SK-N-MC (cell line): ENCODE measurements around the gene EEIG1.

Experiments
- DNase-seq: peaks from one replicate; pipeline ENCODE4 v3.0.0-alpha.2; 2011; ENCODE audit warnings: low read depth, low spot score
- H3K27ac ChIP-seq: fragments of 200-600 bp; sonication (generic); 2 replicates; pipeline ENCODE4 v1.5.1; 2016; ENCODE audit warnings: mixed run types
- H3K36me3 ChIP-seq: fragments of 200-600 bp; sonication (generic); 2 replicates; pipeline ENCODE4 v1.6.1; 2017; ENCODE audit warnings: antibody characterized with exemption, low read length, mixed read lengths; ENCODE audit not compliant: insufficient read depth
- H3K4me3 ChIP-seq: fragments of 200-600 bp; sonication (generic); 2 replicates; pipeline ENCODE4 v1.5.1; 2016
- H3K9ac ChIP-seq: fragments of 200-600 bp; sonication (generic); 2 replicates; pipeline ENCODE4 v1.8.0; 2017; ENCODE audit warnings: mixed run types, mixed read lengths; ENCODE audit not compliant: insufficient read length
- H3K9me3 ChIP-seq: fragments of 200-600 bp; sonication (generic); 2 replicates; pipeline ENCODE4 v1.6.1; 2017; ENCODE audit warnings: low read depth, mild to moderate bottlenecking, antibody characterized with exemption, low read length, moderate library complexity, mixed read lengths
- EZH2 ChIP-seq: fragments of 200-600 bp; sonication (generic); IDR thresholded peaks from one replicate; pipeline ENCODE4 v1.6.1; 2017; ENCODE audit warnings: antibody characterized with exemption
- FOXP2 ChIP-seq: optimal IDR thresholded peaks from 2 replicates; pipeline ENCODE3; 2011; ENCODE audit warnings: mild to moderate bottlenecking, moderate library complexity; ENCODE audit not compliant: insufficient read depth; ENCODE audit errors: extremely low read length, control extremely low read depth
- POLR2AphosphoS5 ChIP-seq: IDR thresholded peaks from 2 replicates; pipeline ENCODE4 v1.6.1; 2012; ENCODE audit warnings: mild to moderate bottlenecking, low read depth, low read length, borderline replicate concordance

EEIG1 gene

GRCh38 chr9:127959398-127959797, 21.4 kb downstream of the EEIG1 start:
- Histone ChIP-seq H3K4me3 (no peak overlapping the region), H3K9ac (no peak overlapping the region), H3K9me3 (no peaks in the 10 kb centered on the region), H3K27ac (no peak overlapping the region), H3K36me3 (no peaks in the 10 kb centered on the region)
- no peak for DNase-seq
- TF ChIP-seq FOXP2 (no peak), POLR2AphosphoS5 (no peak), EZH2 (no peak)

- no peak for TF ChIP-seq EZH2
- no peak for TF ChIP-seq FOXP2
- no peak for TF ChIP-seq POLR2AphosphoS5
- H3K9me3 ChIP-seq: no peaks in the 10 kb centered on the region
These were observed 22.1 kb downstream of the EEIG1 start for GRCh38 chr9:127958728-127959127.

GRCh38 chr9:127955294-127956015, 25.3 kb downstream of the EEIG1 start:
- H3K9me3 ChIP-seq: no peaks in the 10 kb centered on the region

More at GRCh38 chr9:127958728-127959127, 22.1 kb downstream of the EEIG1 start:
- no peaks in the 10 kb centered on the region for H3K36me3 ChIP-seq
- H3K4me3 ChIP-seq: no peak overlapping the region
- no peak for DNase-seq
- no peak overlapping the region for H3K27ac ChIP-seq
- no peak overlapping the region for H3K9ac ChIP-seq

GRCh38 chr9:127954831-127955293, 25.9 kb downstream of the EEIG1 start:
- TF ChIP-seq EZH2: no peak
- TF ChIP-seq FOXP2: no peak
- no peak for TF ChIP-seq POLR2AphosphoS5
- DNase-seq: no peak
- no peak overlapping the region for H3K9ac ChIP-seq
- no peak overlapping the region for H3K4me3 ChIP-seq
- no peaks in the 10 kb centered on the region; the same call in 1 of the 2 replicates for H3K36me3 ChIP-seq
- no peak overlapping the region for H3K27ac ChIP-seq
- no peaks in the 10 kb centered on the region for H3K9me3 ChIP-seq

More at GRCh38 chr9:127955294-127956015, 25.3 kb downstream of the EEIG1 start:
- DNase-seq: no peak
- Histone ChIP-seq H3K27ac (no peak overlapping the region), H3K4me3 (no peak overlapping the region), H3K36me3 (no peaks in the 10 kb centered on the region), H3K9ac (no peak overlapping the region)
- TF ChIP-seq FOXP2 (no peak), POLR2AphosphoS5 (no peak), EZH2 (no peak)

GRCh38 chr9:127953768-127954505, 26.9 kb downstream of the EEIG1 start:
- Histone ChIP-seq H3K9ac (no peak overlapping the region), H3K4me3 (no peak overlapping the region), H3K9me3 (no peaks in the 10 kb centered on the region), H3K36me3 (no peaks in the 10 kb centered on the region; the same call in 1 of the 2 replicates), H3K27ac (no peak overlapping the region)
- TF ChIP-seq POLR2AphosphoS5 (no peak), EZH2 (no peak), FOXP2 (no peak)
- no peak for DNase-seq

GRCh38 chr9:127953154-127953553, 27.6 kb downstream of the EEIG1 start:
- Histone ChIP-seq H3K27ac (no peak overlapping the region), H3K4me3 (no peak overlapping the region), H3K9me3 (no peaks in the 10 kb centered on the region), H3K9ac (no peak overlapping the region), H3K36me3 (no peaks in the 10 kb centered on the region; the same call in 1 of the 2 replicates)
- DNase-seq: no peak
- TF ChIP-seq POLR2AphosphoS5: no peak
- TF ChIP-seq EZH2: no peak
- no peak for TF ChIP-seq FOXP2

- Histone ChIP-seq H3K9ac (no peak overlapping the region), H3K9me3 (no peaks in the 10 kb centered on the region), H3K4me3 (no peak overlapping the region), H3K36me3 (no peaks in the 10 kb centered on the region; the same call in 1 of the 2 replicates), H3K27ac (no peak overlapping the region)
- TF ChIP-seq POLR2AphosphoS5 (no peak), FOXP2 (no peak), EZH2 (no peak)
- no peak for DNase-seq
These were observed 30.1 kb downstream of the EEIG1 start for GRCh38 chr9:127950513-127951289.

- H3K9me3 ChIP-seq: no peaks in the 10 kb centered on the region
- TF ChIP-seq EZH2: no peak
- TF ChIP-seq POLR2AphosphoS5: no peak
- TF ChIP-seq FOXP2: no peak
- no peak overlapping the region for H3K4me3 ChIP-seq
- no peaks in the 10 kb centered on the region; the same call in 1 of the 2 replicates for H3K36me3 ChIP-seq
- H3K27ac ChIP-seq: no peak overlapping the region
- H3K9ac ChIP-seq: no peak overlapping the region
- no peak for DNase-seq
These were observed 30.8 kb downstream of the EEIG1 start for GRCh38 chr9:127949827-127950512.
